Measurements from ENCODE around the gene FXN.

DNA sequence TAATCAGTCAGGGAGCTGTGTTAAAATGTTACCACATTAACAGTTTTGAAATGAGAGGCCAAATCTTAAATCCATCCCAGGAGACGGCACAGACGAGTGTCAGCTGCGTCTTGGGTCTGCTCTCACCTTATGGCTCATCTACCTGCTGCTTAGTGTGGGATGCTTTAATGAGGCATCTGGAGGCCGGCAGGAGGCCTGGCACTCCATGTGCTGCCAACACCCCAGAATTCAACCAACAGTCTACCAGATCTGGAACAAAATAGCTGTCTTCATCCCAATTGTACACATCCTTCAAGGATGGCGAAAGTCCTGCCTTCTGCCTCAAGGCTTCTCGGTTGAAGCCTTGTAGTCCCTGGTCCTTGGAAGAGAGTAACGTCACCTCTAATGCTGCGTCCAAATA lies 33.6 kb upstream of the FXN start:
- TF ChIP-seq, protein P1, sequence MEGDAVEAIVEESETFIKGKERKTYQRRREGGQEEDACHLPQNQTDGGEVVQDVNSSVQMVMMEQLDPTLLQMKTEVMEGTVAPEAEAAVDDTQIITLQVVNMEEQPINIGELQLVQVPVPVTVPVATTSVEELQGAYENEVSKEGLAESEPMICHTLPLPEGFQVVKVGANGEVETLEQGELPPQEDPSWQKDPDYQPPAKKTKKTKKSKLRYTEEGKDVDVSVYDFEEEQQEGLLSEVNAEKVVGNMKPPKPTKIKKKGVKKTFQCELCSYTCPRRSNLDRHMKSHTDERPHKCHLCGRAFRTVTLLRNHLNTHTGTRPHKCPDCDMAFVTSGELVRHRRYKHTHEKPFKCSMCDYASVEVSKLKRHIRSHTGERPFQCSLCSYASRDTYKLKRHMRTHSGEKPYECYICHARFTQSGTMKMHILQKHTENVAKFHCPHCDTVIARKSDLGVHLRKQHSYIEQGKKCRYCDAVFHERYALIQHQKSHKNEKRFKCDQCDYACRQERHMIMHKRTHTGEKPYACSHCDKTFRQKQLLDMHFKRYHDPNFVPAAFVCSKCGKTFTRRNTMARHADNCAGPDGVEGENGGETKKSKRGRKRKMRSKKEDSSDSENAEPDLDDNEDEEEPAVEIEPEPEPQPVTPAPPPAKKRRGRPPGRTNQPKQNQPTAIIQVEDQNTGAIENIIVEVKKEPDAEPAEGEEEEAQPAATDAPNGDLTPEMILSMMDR (IDR thresholded peaks at IDR 0.05; ENCODE audit: insufficient read depth, low read depth, low read length) = no peak
- no peak for TF ChIP-seq EZH2 (IDR thresholded peaks at IDR 0.05; ENCODE audit: insufficient read depth, low read length)
